ENCODE data around the gene PSENEN. TPM values are rescaled to one million over a fixed set of nuclear protein-coding genes. Genes with fewer than 3 reads are reported as not detected.

PSENEN gene
- total and polyA plus RNA-seq, 2 of the 8 experiments (the other 6 are each of a cell fraction or from before 2014, with no cell fraction given): 66.7 to 75.3 TPM

GRCh38 chr19:35748106-35749020, 2.9 kb downstream of the PSENEN start, which contains the start of gene LIN37 (continued):
- no peak for TF ChIP-seq ATF2 (IDR thresholded peaks at IDR 0.05; ENCODE audit: low read length)
- TF ChIP-seq POLR2AphosphoS5 (IDR thresholded peaks at IDR 0.05; ENCODE audit: low read depth, low read length): no peak
- TF ChIP-seq SAP30 (IDR thresholded peaks at IDR 0.05; ENCODE audit: insufficient read depth, insufficient replicate concordance, low read length): peak; percentile 89
- TF ChIP-seq SUZ12 (IDR thresholded peaks at IDR 0.05; ENCODE audit: low read length): no peak
- no peak for TF ChIP-seq CHD1 (IDR thresholded peaks at IDR 0.05; ENCODE audit: low read depth, low read length)
- no peak for TF ChIP-seq CTCF (IDR thresholded peaks at IDR 0.05; ENCODE audit: control extremely low read depth in 1 of 3, insufficient read depth in 1 of 3, low read depth in 1 of 3, low read length in 3 of 3)

Data from H1 (cell line).